GOT3 (cell line): ENCODE measurements around the gene LETM1.

Source experiments
- DNase-seq: peaks from one replicate; lab custom pipeline; 2025; ENCODE audit warnings: mixed read lengths; lab: John Stamatoyannopoulos, UW

The LETM1 gene

GRCh38 chr4:1777822-1778641 lies 77.9 kb downstream of the LETM1 start:
- no peak for DNase-seq

GRCh38 chr4:1776521-1777161 lies 79.3 kb downstream of the LETM1 start:
- no peak for DNase-seq

- DNase-seq = no peak
Observed at GRCh38 chr4:1775731-1776500, 80.0 kb downstream of the LETM1 start.

- DNase-seq = no peak
Observed at GRCh38 chr4:1773754-1774153, 82.2 kb downstream of the LETM1 start.

- no peak for DNase-seq
Observed at GRCh38 chr4:1772853-1773538, 83.0 kb downstream of the LETM1 start.

GRCh38 chr4:1771555-1772305 lies 84.2 kb downstream of the LETM1 start:
- no peak for DNase-seq

GRCh38 chr4:1770791-1771231 lies 85.1 kb downstream of the LETM1 start:
- DNase-seq = no peak

GRCh38 chr4:1770245-1770644 lies 85.7 kb downstream of the LETM1 start:
- DNase-seq = no peak

- DNase-seq = no peak
Observed at GRCh38 chr4:1769692-1770091, 86.3 kb downstream of the LETM1 start.

- no peak for DNase-seq
Observed at GRCh38 chr4:1768367-1769034, 87.5 kb downstream of the LETM1 start.

GRCh38 chr4:1767770-1768366 lies 88.1 kb downstream of the LETM1 start:
- no peak for DNase-seq

- DNase-seq = no peak
Observed at GRCh38 chr4:1767061-1767769, 88.7 kb downstream of the LETM1 start.

- DNase-seq = no peak
Observed at GRCh38 chr4:1766106-1767060, 89.6 kb downstream of the LETM1 start.

GRCh38 chr4:1765409-1766072 lies 90.4 kb downstream of the LETM1 start:
- DNase-seq = no peak

- no peak for DNase-seq
Observed at GRCh38 chr4:1764670-1765069, 91.3 kb downstream of the LETM1 start.

GRCh38 chr4:1763550-1764080 lies 92.3 kb downstream of the LETM1 start:
- DNase-seq = no peak

- DNase-seq = no peak
Observed at GRCh38 chr4:1763070-1763549, 92.8 kb downstream of the LETM1 start.
